Measurements from ENCODE around the gene OSER1.

The OSER1 gene

GRCh38 chr20:44255942-44256341, 45.4 kb upstream of the OSER1 start:
- no peaks in the 10 kb centered on the region for H3K36me3 ChIP-seq (ENCODE audit: control insufficient read depth, low read length)
- no peaks in the 10 kb centered on the region for H3K4me1 ChIP-seq (ENCODE audit: control insufficient read depth, low read length)
- H3K4me3 ChIP-seq (ENCODE audit: low read length), result no peak overlapping the region
- no peaks in the 10 kb centered on the region for H3K9me2 ChIP-seq (replicated peaks; ENCODE audit: control insufficient read depth, low read length)
- no peak for TF ChIP-seq CTCF (IDR thresholded peaks at IDR 0.05; ENCODE audit: low read depth, low read length, poor library complexity, severe bottlenecking)
- TF ChIP-seq EZH2phosphoT487 (IDR thresholded peaks at IDR 0.05; ENCODE audit: borderline replicate concordance, low read length), result no peak
- no peak overlapping the region for H3K4me2 ChIP-seq (ENCODE audit: low read length)
- H3K27me3 ChIP-seq (ENCODE audit: control insufficient read depth, low read length), result no peaks in the 10 kb centered on the region
- no peaks in the 10 kb centered on the region for H3F3A ChIP-seq (ENCODE audit: control insufficient read depth, insufficient read depth)
- H3K27ac ChIP-seq (ENCODE audit: low read depth, low read length), result no peak overlapping the region
- no peaks in the 10 kb centered on the region for H3K9me3 ChIP-seq (ENCODE audit: control insufficient read depth, insufficient read depth, low read length)
- no peaks in the 10 kb centered on the region for H3K79me2 ChIP-seq (ENCODE audit: control insufficient read depth, low read length)
- H4K20me1 ChIP-seq (ENCODE audit: control insufficient read depth, insufficient read depth, low read depth, low read length), result no peaks in the 10 kb centered on the region

DNA sequence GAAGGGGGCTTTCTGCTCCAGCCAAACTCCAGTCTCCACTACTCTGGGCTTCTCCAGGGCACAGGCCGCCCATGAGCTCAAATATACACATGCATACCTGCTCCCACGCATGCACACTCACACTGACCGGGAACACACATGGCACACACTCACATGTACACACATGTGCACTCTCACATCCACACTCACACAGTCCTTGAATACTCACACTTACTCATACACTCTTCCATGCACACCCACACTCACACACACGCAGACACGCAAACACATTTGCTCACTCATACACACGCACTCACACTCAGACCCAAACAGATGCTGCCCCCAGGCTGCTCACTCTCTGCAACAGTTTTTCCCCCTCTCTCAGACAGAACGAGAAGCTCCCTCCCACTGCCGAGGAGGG, 43.5 kb upstream of the OSER1 start:
- TF ChIP-seq EZH2phosphoT487 (IDR thresholded peaks at IDR 0.05; ENCODE audit: borderline replicate concordance, low read length) (no peak), CTCF (IDR thresholded peaks at IDR 0.05; ENCODE audit: low read depth, low read length, poor library complexity, severe bottlenecking) (no peak)
- Histone ChIP-seq H3F3A (ENCODE audit: control insufficient read depth, insufficient read depth) (no peaks in the 10 kb centered on the region), H3K9me3 (ENCODE audit: control insufficient read depth, insufficient read depth, low read length) (no peaks in the 10 kb centered on the region), H4K20me1 (ENCODE audit: control insufficient read depth, insufficient read depth, low read depth, low read length) (no peaks in the 10 kb centered on the region), H3K4me2 (ENCODE audit: low read length) (no peak overlapping the region), H3K27ac (ENCODE audit: low read depth, low read length) (no peak overlapping the region), H3K9me2 (replicated peaks; ENCODE audit: control insufficient read depth, low read length) (no peaks in the 10 kb centered on the region), H3K27me3 (ENCODE audit: control insufficient read depth, low read length) (no peaks in the 10 kb centered on the region), H3K36me3 (ENCODE audit: control insufficient read depth, low read length) (no peaks in the 10 kb centered on the region), H3K79me2 (ENCODE audit: control insufficient read depth, low read length) (no peaks in the 10 kb centered on the region), H3K4me3 (ENCODE audit: low read length) (no peak overlapping the region), H3K4me1 (ENCODE audit: control insufficient read depth, low read length) (no peaks in the 10 kb centered on the region)

DNA sequence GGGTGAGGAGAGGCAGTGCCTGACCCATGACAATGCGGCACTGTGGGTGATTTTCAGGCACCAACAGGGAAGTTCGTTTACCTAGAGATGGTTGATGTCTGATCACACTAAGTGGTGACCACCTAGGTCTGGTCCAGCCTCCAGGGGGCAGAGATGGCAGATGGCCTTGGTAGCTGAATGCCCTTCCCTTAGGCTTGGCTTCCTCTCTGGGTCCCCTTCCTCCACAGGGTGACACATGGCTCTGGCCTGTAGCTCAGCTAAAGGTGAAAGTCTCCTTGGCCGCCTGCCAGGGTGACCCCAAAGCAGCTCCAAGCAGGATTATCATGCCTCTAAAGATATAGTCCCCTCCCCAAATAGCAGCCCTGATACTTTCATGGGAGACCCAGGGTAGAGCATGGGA, 43.0 kb upstream of the OSER1 start:
- H3K4me3 ChIP-seq (ENCODE audit: low read length), result no peak overlapping the region
- no peaks in the 10 kb centered on the region for H3K36me3 ChIP-seq (ENCODE audit: control insufficient read depth, low read length)
- TF ChIP-seq CTCF (IDR thresholded peaks at IDR 0.05; ENCODE audit: low read depth, low read length, poor library complexity, severe bottlenecking), result no peak
- TF ChIP-seq EZH2phosphoT487 (IDR thresholded peaks at IDR 0.05; ENCODE audit: borderline replicate concordance, low read length), result no peak
- no peaks in the 10 kb centered on the region for H4K20me1 ChIP-seq (ENCODE audit: control insufficient read depth, insufficient read depth, low read depth, low read length)
- H3F3A ChIP-seq (ENCODE audit: control insufficient read depth, insufficient read depth), result no peaks in the 10 kb centered on the region
- H3K9me3 ChIP-seq (ENCODE audit: control insufficient read depth, insufficient read depth, low read length), result no peaks in the 10 kb centered on the region
- H3K4me1 ChIP-seq (ENCODE audit: control insufficient read depth, low read length), result no peaks in the 10 kb centered on the region
- no peaks in the 10 kb centered on the region for H3K9me2 ChIP-seq (replicated peaks; ENCODE audit: control insufficient read depth, low read length)
- no peak overlapping the region for H3K27ac ChIP-seq (ENCODE audit: low read depth, low read length)
- H3K79me2 ChIP-seq (ENCODE audit: control insufficient read depth, low read length), result no peaks in the 10 kb centered on the region
- H3K4me2 ChIP-seq (ENCODE audit: low read length), result no peak overlapping the region
- H3K27me3 ChIP-seq (ENCODE audit: control insufficient read depth, low read length), result no peaks in the 10 kb centered on the region

DNA sequence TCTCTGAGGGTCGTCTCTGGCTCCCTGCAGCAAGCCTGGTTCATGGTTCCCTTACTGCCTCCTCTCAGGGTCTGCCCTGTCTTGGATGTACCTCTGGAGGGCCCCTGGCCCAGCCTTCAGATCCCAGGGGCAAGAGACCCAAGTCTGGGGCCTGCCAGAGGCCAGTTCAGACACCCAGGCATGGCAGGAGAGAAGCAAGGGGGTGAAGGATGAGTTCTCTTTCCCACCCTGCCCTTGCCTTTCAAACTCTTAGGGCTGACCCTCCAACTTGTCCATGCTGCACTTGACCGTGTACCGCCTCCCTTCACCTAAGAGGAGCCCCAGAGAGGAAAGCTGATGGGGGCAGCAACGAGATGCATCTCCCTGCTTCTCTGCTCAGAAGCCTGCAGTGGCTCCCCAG, 40.7 kb upstream of the OSER1 start:
- Histone ChIP-seq H3K9me3 (ENCODE audit: control insufficient read depth, insufficient read depth, low read length) (no peaks in the 10 kb centered on the region), H3F3A (ENCODE audit: control insufficient read depth, insufficient read depth) (no peaks in the 10 kb centered on the region), H3K4me3 (ENCODE audit: low read length) (no peak overlapping the region), H4K20me1 (ENCODE audit: control insufficient read depth, insufficient read depth, low read depth, low read length) (no peaks in the 10 kb centered on the region), H3K79me2 (ENCODE audit: control insufficient read depth, low read length) (no peaks in the 10 kb centered on the region), H3K27ac (ENCODE audit: low read depth, low read length) (no peak overlapping the region), H3K36me3 (ENCODE audit: control insufficient read depth, low read length) (no peaks in the 10 kb centered on the region), H3K4me2 (ENCODE audit: low read length) (no peak overlapping the region), H3K27me3 (ENCODE audit: control insufficient read depth, low read length) (no peaks in the 10 kb centered on the region), H3K4me1 (ENCODE audit: control insufficient read depth, low read length) (no peaks in the 10 kb centered on the region), H3K9me2 (replicated peaks; ENCODE audit: control insufficient read depth, low read length) (no peaks in the 10 kb centered on the region)
- TF ChIP-seq EZH2phosphoT487 (IDR thresholded peaks at IDR 0.05; ENCODE audit: borderline replicate concordance, low read length), result no peak
- TF ChIP-seq CTCF (IDR thresholded peaks at IDR 0.05; ENCODE audit: low read depth, low read length, poor library complexity, severe bottlenecking), result no peak
